Epithelial cell of alveolus of lung (primary cell): ENCODE results near the gene HELT. TPM values are rescaled to one million over a fixed set of nuclear protein-coding genes. Genes with fewer than 3 reads are reported as not detected.

Experiments used
- total RNA-seq: library from RNA; depleted of rRNA; stranded (reverse); fragments of >200 nt; gene quantifications from 2 replicates; pipeline ENCODE4 v1.2.1, GENCODE V29; 2015

HELT gene, protein sequence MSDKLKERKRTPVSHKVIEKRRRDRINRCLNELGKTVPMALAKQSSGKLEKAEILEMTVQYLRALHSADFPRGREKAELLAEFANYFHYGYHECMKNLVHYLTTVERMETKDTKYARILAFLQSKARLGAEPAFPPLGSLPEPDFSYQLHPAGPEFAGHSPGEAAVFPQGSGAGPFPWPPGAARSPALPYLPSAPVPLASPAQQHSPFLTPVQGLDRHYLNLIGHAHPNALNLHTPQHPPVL
- not detected in 2 replicates for total RNA-seq

DNA sequence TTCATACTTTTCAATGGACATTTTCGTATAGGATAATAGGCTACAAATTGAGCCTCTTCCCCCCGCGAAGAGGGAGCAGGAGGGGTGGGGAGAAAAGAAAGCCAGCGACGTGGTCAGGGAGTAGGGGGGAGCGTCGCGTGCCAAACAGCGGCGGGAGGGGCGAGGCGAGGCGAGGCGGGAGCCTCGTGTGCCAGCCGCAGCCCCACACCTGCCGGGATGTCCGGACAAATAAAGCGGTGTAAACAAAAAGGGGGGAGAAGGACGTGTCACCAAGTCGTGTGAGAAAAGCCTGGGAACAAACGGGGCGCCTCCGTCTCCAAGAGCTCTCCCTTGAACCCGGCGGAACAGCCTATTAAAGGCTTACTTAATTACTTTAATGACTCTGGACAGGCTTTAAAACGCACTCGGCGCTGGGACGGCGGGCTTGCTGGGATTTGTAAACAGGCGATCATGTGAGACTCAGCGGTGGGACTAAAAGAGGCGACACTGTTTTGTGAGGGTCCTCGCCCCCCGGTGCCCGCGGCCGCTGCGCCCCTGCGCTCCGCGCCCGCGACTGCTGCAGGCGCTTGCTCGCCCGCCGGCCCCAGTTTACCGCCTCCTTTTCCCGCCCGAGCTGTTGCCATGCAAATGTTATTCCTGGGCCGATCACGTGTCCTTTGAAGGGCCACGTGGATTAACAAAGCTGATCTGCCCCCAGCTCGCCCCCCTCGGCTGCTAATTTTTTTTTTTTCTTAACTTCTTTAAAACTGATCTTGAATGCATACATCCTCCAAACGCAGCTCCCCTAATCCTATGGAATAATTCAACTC lies at the start of gene HELT:
HELT (plus strand) TSS at position 527 of the 809 bp plus-strand sequence. CDS start 439 bp downstream, outside the sequence.

Other genes starting within 250 kb of the HELT start
- 12.4 and 24.6 TPM in 2 replicates for gene ACSL1, start 192.5 kb upstream of the HELT start, total RNA-seq
- gene SLC25A4, start 124.8 kb downstream of the HELT start, total RNA-seq = 3.8 and 5.8 TPM in 2 replicates
- gene CFAP97, start 185.5 kb downstream of the HELT start, total RNA-seq = 28.5 and 31.5 TPM in 2 replicates
- 7.9 and 9.3 TPM in 2 replicates for gene SNX25, start 191.1 kb downstream of the HELT start, total RNA-seq